GM12878 (cell line): ENCODE results near the gene GJB6. TPM values are rescaled to one million over a fixed set of nuclear protein-coding genes. Genes with fewer than 3 reads are reported as not detected.

Experiments used
- ATAC-seq: fragments of 200-7000 bp; cut with Tn5 transposase; 3 replicates; pipeline ENCODE4 v1.9.1; 2020; ENCODE audit warnings: mild to moderate bottlenecking, moderate library complexity
- BruUV-seq: library from RNA; stranded (reverse); fragments of 400-500 nt; replicated peaks from 2 replicates; lab custom pipeline; 2021; lab: Mats Ljungman, UMichigan
- CTCF ChIA-PET: fragments of 300-600 bp; sonication (Branson Sonifier 250); formaldehyde crosslinking; extraction: SDS; loops from one replicate; lab custom pipeline; 2021; ENCODE audit warnings: inconsistent platforms; lab: Yijun Ruan, JAX
- POLR2A ChIA-PET: fragments of 350-600 bp; formaldehyde crosslinking; extraction: SDS; loops from one replicate; lab custom pipeline; 2021; ENCODE audit warnings: inconsistent platforms; lab: Charles Lee
- RAD21 ChIA-PET: fragments of 300-600 bp; sonication (Branson Sonifier 250); formaldehyde crosslinking; loops from one replicate; lab custom pipeline; 2023; ENCODE audit warnings: antibody characterized with exemption; ENCODE audit not compliant: unreplicated experiment; lab: Charles Lee
- SMC1A ChIA-PET: fragments of 300-600 bp; sonication (Branson Sonifier 250); formaldehyde crosslinking; loops from one replicate; lab custom pipeline; 2023; ENCODE audit not compliant: unreplicated experiment, uncharacterized antibody; lab: Charles Lee
- DNase-seq: peaks from one replicate; pipeline ENCODE4 v3.0.0-alpha.2; 2011; ENCODE audit warnings: low read depth, low spot score
- FAIRE-seq: peaks from 3 replicates; lab custom pipeline; 2011; peaks lifted over from hg19 to GRCh38; lab: Jason Lieb, UNC
- H2AFZ ChIP-seq: 2 replicates; pipeline ENCODE4 v1.6.0; 2011; ENCODE audit warnings: low read depth, low read length, control low read depth; ENCODE audit not compliant: control insufficient read depth
- H3K27ac ChIP-seq: 2 replicates; pipeline ENCODE4 v1.5.1; 2011; ENCODE audit warnings: control low read depth; ENCODE audit not compliant: control insufficient read depth, insufficient read depth
- H3K27me3 ChIP-seq, 2 experiments: replicated peaks in 1 of 2; 2 replicates each; pipeline versions ENCODE4 v1.6.0 to v1.6.1; 2011; ENCODE audit warnings: low read length in 1 of 2; ENCODE audit not compliant: control insufficient read depth in 2 of 2, insufficient read depth in 2 of 2
- H3K36me3 ChIP-seq, 2 experiments: 2 replicates each; pipeline ENCODE4 v1.5.1; 2011; ENCODE audit warnings: low read length in 1 of 2; ENCODE audit not compliant: control insufficient read depth in 2 of 2, insufficient read depth in 2 of 2
- H3K4me1 ChIP-seq: 2 replicates; pipeline ENCODE4 v1.6.1; 2011; ENCODE audit warnings: mild to moderate bottlenecking, low read length, moderate library complexity, mixed read lengths; ENCODE audit not compliant: control insufficient read depth, insufficient read depth
- H3K4me2 ChIP-seq: 2 replicates; pipeline ENCODE4 v1.6.0; 2011; ENCODE audit warnings: control low read depth; ENCODE audit not compliant: control insufficient read depth, insufficient read depth
- H3K4me3 ChIP-seq: fragments of 200-600 bp; sonication (generic); 2 replicates; pipeline ENCODE4 v1.5.1; 2016
- H3K79me2 ChIP-seq: 2 replicates; pipeline ENCODE4 v1.6.0; 2011; ENCODE audit warnings: low read length; ENCODE audit not compliant: control insufficient read depth, insufficient read depth
- H3K9ac ChIP-seq: 2 replicates; pipeline ENCODE4 v1.8.0; 2011; ENCODE audit warnings: low read length, control low read depth, mixed read lengths; ENCODE audit not compliant: control insufficient read depth, insufficient read depth
- H3K9me3 ChIP-seq: replicated peaks from 3 replicates; pipeline ENCODE4 v1.5.1; 2011; ENCODE audit warnings: mild to moderate bottlenecking, low read length; ENCODE audit not compliant: control insufficient read depth, insufficient read depth
- H4K20me1 ChIP-seq: 2 replicates; pipeline ENCODE4 v1.6.0; 2011; ENCODE audit not compliant: control insufficient read depth, insufficient read depth
- ETV6 ChIP-seq, 2 experiments: fragments of 450-650 bp in 1 of 2; IDR thresholded peaks in 1 of 2; conservative IDR thresholded peaks in 1 of 2; 2 replicates each; pipeline ENCODE4 v1.6.1; 2014; ENCODE audit warnings: antibody characterized with exemption in 1 of 2, borderline replicate concordance in 1 of 2, low read depth in 1 of 2, mild to moderate bottlenecking in 1 of 2, moderate library complexity in 1 of 2
- PAX8 ChIP-seq: fragments of 450-650 bp; IDR thresholded peaks from 2 replicates; pipeline ENCODE4 v1.6.1; 2017; ENCODE audit warnings: mild to moderate bottlenecking, moderate library complexity
- RAD21 ChIP-seq: IDR thresholded peaks from 2 replicates; pipeline ENCODE4 v1.6.1; 2011; ENCODE audit warnings: mild to moderate bottlenecking, low read depth, low read length, moderate library complexity; ENCODE audit not compliant: insufficient read depth
- RELB ChIP-seq: fragments of 450-650 bp; IDR thresholded peaks from 2 replicates; pipeline ENCODE4 v1.6.1; 2017; ENCODE audit warnings: low read depth, mild to moderate bottlenecking, moderate library complexity
- ZNF217 ChIP-seq: fragments of 450-650 bp; IDR thresholded peaks from 2 replicates; pipeline ENCODE4 v1.6.1; 2017; ENCODE audit warnings: antibody characterized with exemption, mild to moderate bottlenecking
- WGBS: methylation state at CpG from one replicate; pipeline ENCODE4 v1.1.6; 2016; ENCODE audit warnings: low lambda C conversion rate; ENCODE audit not compliant: insufficient replicate concordance, insufficient coverage; ENCODE audit errors: missing lambda C conversion rate; 5-methylcytosine and 5-hydroxymethylcytosine counted together
- in situ Hi-C: fragments of 300-500 bp; cut with MboI; formaldehyde crosslinking; loops from 9 replicates; pipeline ENCODE4 v1.14.3; 2018; ENCODE audit warnings: mixed read lengths
- intact Hi-C: fragments of 100-400 bp; cut with micrococcal nuclease; formaldehyde crosslinking; loops from one replicate; pipeline ENCODE4 v1.14.2; 2022; ENCODE audit not compliant: unreplicated experiment
- polyA plus RNA-seq, 11 experiments: library from polyadenylated mRNA; depleted of rRNA in 4 of 11; unstranded in 6 of 11; stranded (reverse) in 5 of 11; fragments of >200 nt; fragmentation: Nextera tagmentation in 4 of 11; fragmentation: Illumina TruSeq in 1 of 11; extraction: Ambion mirVana in 4 of 11; extraction: Trizol in 1 of 11; gene quantifications; 1 replicate in 1 of 11; 2 replicates in 10 of 11; pipeline versions ENCODE4 v1.2.1 to v1.2.3, GENCODE V29; 2011 to 2016; ENCODE audit warnings: inconsistent platforms in 2 of 11, missing spikeins in 2 of 11, low read depth in 1 of 11
- total RNA-seq, 4 experiments: library from RNA; depleted of rRNA in 3 of 4; stranded (reverse); fragments of >200 nt in 3 of 4; fragmentation: Illumina TruSeq in 1 of 4; extraction: Trizol in 1 of 4; gene quantifications; 2 replicates each; pipeline versions ENCODE4 v1.2.1 to v1.2.3, GENCODE V29; 2013 to 2021
- TF ChIP-seq, protein P1 (sequence below): fragments of 450-650 bp; IDR thresholded peaks from 2 replicates; pipeline ENCODE4 v1.6.1; 2016; ENCODE audit warnings: mild to moderate bottlenecking
- TF ChIP-seq, protein P2 (sequence below): fragments of 450-650 bp; IDR thresholded peaks from 2 replicates; pipeline ENCODE4 v1.6.1; 2016; ENCODE audit warnings: mild to moderate bottlenecking, moderate library complexity, borderline replicate concordance
- TF ChIP-seq, protein P3 (sequence below): fragments of 450-650 bp; IDR thresholded peaks from 2 replicates; pipeline ENCODE4 v1.6.1; 2014; ENCODE audit warnings: mild to moderate bottlenecking

Gene GJB6
- total and polyA plus RNA-seq, 10 of the 15 experiments (the other 5 are each of a cell fraction or from before 2014, with no cell fraction given), result 0.03 TPM; not detected in 9

DNA sequence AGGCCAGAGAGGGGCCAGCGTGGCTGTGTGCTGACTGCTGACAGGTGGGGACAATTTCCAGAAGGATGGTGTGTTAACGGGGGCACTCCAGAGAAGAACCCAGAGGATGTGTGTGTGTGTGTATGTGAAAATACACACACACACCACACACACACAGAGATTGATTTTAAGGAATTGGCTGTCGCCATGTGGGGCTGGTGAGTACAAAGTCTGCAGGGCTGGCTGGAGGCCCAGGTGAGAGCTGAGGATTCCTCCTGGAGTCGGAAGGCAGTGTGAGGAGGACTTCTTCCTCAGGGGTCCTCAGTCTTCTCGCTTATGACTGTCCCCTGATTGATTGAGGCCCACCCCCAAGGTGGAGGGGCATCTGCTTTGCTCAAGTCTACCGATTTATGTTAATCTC, 7.6 kb upstream of the GJB6 start:
- DNase-seq, result no peak

More for the DNA sequence above, 7.6 kb upstream of the GJB6 start:
- intact Hi-C loops (loop anchor here (10.0 kb wide), 1 partner anchor 55 kb away; no protein-coding TSS in a partner anchor), in situ Hi-C loops (no loop called here)
- Histone ChIP-seq H3K36me3 (no peaks in the 10 kb centered on the region), H3K9ac (no peak overlapping the region), H2AFZ (no peak overlapping the region), H3K27ac (no peak overlapping the region), H3K27me3 (no peaks in the 10 kb centered on the region; a peak in 1 of 4 replicates), H3K4me2 (no peak overlapping the region), H3K79me2 (no peaks in the 10 kb centered on the region), H4K20me1 (no peaks in the 10 kb centered on the region), H3K9me3 (no peaks in the 10 kb centered on the region), H3K4me3 (no peak overlapping the region), H3K4me1 (no peaks in the 10 kb centered on the region)
- POLR2A ChIA-PET, result no interaction called here
- FAIRE-seq (no peak), ATAC-seq (no peak)
- SMC1A ChIA-PET, result no interaction called here
- no peak for TF ChIP-seq PAX8
- no peak for TF ChIP-seq RELB
- no peak for TF ChIP-seq ZNF217
- TF ChIP-seq, protein P1, sequence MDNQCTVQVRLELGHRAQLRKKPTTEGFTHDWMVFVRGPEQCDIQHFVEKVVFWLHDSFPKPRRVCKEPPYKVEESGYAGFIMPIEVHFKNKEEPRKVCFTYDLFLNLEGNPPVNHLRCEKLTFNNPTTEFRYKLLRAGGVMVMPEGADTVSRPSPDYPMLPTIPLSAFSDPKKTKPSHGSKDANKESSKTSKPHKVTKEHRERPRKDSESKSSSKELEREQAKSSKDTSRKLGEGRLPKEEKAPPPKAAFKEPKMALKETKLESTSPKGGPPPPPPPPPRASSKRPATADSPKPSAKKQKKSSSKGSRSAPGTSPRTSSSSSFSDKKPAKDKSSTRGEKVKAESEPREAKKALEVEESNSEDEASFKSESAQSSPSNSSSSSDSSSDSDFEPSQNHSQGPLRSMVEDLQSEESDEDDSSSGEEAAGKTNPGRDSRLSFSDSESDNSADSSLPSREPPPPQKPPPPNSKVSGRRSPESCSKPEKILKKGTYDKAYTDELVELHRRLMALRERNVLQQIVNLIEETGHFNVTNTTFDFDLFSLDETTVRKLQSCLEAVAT, result no peak
- TF ChIP-seq, protein P2, sequence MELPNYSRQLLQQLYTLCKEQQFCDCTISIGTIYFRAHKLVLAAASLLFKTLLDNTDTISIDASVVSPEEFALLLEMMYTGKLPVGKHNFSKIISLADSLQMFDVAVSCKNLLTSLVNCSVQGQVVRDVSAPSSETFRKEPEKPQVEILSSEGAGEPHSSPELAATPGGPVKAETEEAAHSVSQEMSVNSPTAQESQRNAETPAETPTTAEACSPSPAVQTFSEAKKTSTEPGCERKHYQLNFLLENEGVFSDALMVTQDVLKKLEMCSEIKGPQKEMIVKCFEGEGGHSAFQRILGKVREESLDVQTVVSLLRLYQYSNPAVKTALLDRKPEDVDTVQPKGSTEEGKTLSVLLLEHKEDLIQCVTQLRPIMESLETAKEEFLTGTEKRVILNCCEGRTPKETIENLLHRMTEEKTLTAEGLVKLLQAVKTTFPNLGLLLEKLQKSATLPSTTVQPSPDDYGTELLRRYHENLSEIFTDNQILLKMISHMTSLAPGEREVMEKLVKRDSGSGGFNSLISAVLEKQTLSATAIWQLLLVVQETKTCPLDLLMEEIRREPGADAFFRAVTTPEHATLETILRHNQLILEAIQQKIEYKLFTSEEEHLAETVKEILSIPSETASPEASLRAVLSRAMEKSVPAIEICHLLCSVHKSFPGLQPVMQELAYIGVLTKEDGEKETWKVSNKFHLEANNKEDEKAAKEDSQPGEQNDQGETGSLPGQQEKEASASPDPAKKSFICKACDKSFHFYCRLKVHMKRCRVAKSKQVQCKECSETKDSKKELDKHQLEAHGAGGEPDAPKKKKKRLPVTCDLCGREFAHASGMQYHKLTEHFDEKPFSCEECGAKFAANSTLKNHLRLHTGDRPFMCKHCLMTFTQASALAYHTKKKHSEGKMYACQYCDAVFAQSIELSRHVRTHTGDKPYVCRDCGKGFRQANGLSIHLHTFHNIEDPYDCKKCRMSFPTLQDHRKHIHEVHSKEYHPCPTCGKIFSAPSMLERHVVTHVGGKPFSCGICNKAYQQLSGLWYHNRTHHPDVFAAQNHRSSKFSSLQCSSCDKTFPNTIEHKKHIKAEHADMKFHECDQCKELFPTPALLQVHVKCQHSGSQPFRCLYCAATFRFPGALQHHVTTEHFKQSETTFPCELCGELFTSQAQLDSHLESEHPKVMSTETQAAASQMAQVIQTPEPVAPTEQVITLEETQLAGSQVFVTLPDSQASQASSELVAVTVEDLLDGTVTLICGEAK, result no peak
- TF ChIP-seq RAD21, result no peak
- TF ChIP-seq, protein P3, sequence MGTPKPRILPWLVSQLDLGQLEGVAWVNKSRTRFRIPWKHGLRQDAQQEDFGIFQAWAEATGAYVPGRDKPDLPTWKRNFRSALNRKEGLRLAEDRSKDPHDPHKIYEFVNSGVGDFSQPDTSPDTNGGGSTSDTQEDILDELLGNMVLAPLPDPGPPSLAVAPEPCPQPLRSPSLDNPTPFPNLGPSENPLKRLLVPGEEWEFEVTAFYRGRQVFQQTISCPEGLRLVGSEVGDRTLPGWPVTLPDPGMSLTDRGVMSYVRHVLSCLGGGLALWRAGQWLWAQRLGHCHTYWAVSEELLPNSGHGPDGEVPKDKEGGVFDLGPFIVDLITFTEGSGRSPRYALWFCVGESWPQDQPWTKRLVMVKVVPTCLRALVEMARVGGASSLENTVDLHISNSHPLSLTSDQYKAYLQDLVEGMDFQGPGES, result no peak
- TF ChIP-seq ETV6 (conservative IDR thresholded peaks at IDR 0.05 in 1 of 2, IDR thresholded peaks at IDR 0.05 in 1 of 2; ENCODE audit: borderline replicate concordance in 1 of 2, low read depth in 1 of 2), result no peak
- no TSS peak for BruUV-seq
- 38% methylated on average over 6 of the region's 6 CpGs for WGBS
- CTCF ChIA-PET, result no interaction called here
- RAD21 ChIA-PET, result no interaction called here
